ENCODE results near the gene PML. TPM values are rescaled to one million over a fixed set of nuclear protein-coding genes. Genes with fewer than 3 reads are reported as not detected.

The PML gene
- polyA plus RNA-seq, 1 of the 3 experiments (the other 2 are of a cell fraction) = 18.4 TPM

DNA sequence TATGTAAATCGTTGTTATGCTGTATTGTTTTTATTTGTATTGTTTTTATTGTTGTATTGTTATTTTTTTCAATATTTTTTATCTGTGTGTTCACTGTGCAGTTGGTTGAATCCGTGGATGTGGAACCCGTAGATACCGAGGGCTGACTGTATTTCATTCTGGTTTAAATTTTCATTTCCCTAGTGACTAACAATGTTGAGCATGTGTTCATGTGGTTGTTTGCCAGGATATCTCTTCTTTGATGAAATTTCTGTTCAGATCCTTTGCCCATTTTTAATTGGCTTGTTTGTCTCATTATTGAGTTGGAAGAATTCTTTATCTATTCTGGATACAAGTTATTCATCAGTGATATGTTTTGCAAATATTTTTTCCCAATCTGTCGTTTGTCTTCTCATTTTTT, 32.1 kb upstream of the PML start:
- ChIA-PET POLR2A (no interaction called here), CTCF (interaction anchor here (0.6 to 14.9 kb wide), 7 partner anchors 10 to 242 kb away, joined by 3 to 280 read pairs (median 5); no protein-coding TSS in a partner anchor)
- Histone ChIP-seq H3F3A (replicated peaks; ENCODE audit: insufficient read depth) (peaks cover 50% of the 10 kb centered on the region), H3K4me1 (ENCODE audit: control insufficient read depth in 1 of 2, insufficient read depth in 2 of 2, low read depth in 1 of 2, low read length in 1 of 2) (peaks cover 7 to 28% of the 10 kb centered on the region in 2 experiments), H3K27me3 (ENCODE audit: insufficient read depth) (no peaks in the 10 kb centered on the region), H3K27ac (ENCODE audit: low read depth in 2 of 2, low read length in 1 of 2) (no peak overlapping the region), H3K36me3 (replicated peaks in 1 of 2; ENCODE audit: control insufficient read depth in 1 of 2, insufficient read depth in 2 of 2, low read length in 1 of 2) (no peaks in the 10 kb centered on the region), H2AFZ (ENCODE audit: low read depth) (no peak overlapping the region), H3K4me3 (ENCODE audit: low read depth in 2 of 2, low read length in 1 of 2) (no peak overlapping the region), H4K20me1 (ENCODE audit: insufficient read depth) (no peaks in the 10 kb centered on the region), H3K4me2 (no peak overlapping the region), H3K9me3 (no peaks in the 10 kb centered on the region), H3K9me2 (no peaks in the 10 kb centered on the region), H3K79me2 (ENCODE audit: insufficient read depth) (no peaks in the 10 kb centered on the region), H3K9ac (no peak overlapping the region)
- 45% methylated on average over 5 of the region's 5 CpGs for WGBS (ENCODE audit: low lambda C conversion rate)
- TF ChIP-seq JUND (IDR thresholded peaks at IDR 0.05) (no peak), TCF12 (IDR thresholded peaks at IDR 0.05) (peak; percentile 9; the same call in 1 of the 2 replicates)
- no peak for DNase-seq

DNA sequence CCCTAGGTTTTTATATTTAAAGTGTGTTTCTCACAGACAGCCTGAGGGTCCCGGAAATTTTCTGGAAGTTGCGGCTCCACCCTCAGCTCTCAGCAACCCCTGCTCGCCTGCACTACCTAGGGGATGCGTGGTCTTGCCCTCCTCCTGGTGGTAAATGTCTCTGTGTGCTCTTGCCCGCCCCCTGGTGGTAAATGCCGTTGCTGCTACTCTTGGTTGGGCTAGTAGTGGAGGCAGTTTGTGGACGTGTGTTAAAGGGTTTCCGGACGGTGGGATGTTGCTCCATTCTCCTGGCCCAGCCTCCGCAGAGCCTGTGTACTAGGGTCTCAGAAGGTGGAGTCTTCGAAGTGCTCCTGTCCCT, 29.8 kb upstream of the PML start:
- H3K4me2 ChIP-seq = no peak overlapping the region
- no peak overlapping the region for H3K9ac ChIP-seq
- H4K20me1 ChIP-seq (ENCODE audit: insufficient read depth) = no peaks in the 10 kb centered on the region
- H3K27ac ChIP-seq (ENCODE audit: low read depth in 2 of 2, low read length in 1 of 2) = no peak overlapping the region
- no peaks in the 10 kb centered on the region for H3K27me3 ChIP-seq (ENCODE audit: insufficient read depth)
- H3K36me3 ChIP-seq (replicated peaks in 1 of 2; ENCODE audit: control insufficient read depth in 1 of 2, insufficient read depth in 2 of 2, low read length in 1 of 2) = no peaks in the 10 kb centered on the region
- peaks cover 33% of the 10 kb centered on the region for H3F3A ChIP-seq (replicated peaks; ENCODE audit: insufficient read depth)
- H3K9me2 ChIP-seq = no peaks in the 10 kb centered on the region
- ChIA-PET POLR2A (no interaction called here), CTCF (interaction anchor here (0.5 to 14.9 kb wide), 30 partner anchors 8 to 391 kb away, joined by 3 to 280 read pairs (median 4); partner anchors contain the start of genes CD276, PML, STOML1 and TBC1D21)
- peak overlapping the region in 1 of 2 experiments; percentile 29; a peak in 1 of 4 replicates for H3K4me3 ChIP-seq (ENCODE audit: low read depth in 2 of 2, low read length in 1 of 2)
- DNase-seq = peak; percentile 82
- no peaks in the 10 kb centered on the region for H3K79me2 ChIP-seq (ENCODE audit: insufficient read depth)
- TF ChIP-seq SIN3A (IDR thresholded peaks at IDR 0.05; ENCODE audit: borderline replicate concordance, low read depth, low read length) = no peak
- TF ChIP-seq, protein P1, sequence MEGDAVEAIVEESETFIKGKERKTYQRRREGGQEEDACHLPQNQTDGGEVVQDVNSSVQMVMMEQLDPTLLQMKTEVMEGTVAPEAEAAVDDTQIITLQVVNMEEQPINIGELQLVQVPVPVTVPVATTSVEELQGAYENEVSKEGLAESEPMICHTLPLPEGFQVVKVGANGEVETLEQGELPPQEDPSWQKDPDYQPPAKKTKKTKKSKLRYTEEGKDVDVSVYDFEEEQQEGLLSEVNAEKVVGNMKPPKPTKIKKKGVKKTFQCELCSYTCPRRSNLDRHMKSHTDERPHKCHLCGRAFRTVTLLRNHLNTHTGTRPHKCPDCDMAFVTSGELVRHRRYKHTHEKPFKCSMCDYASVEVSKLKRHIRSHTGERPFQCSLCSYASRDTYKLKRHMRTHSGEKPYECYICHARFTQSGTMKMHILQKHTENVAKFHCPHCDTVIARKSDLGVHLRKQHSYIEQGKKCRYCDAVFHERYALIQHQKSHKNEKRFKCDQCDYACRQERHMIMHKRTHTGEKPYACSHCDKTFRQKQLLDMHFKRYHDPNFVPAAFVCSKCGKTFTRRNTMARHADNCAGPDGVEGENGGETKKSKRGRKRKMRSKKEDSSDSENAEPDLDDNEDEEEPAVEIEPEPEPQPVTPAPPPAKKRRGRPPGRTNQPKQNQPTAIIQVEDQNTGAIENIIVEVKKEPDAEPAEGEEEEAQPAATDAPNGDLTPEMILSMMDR (IDR thresholded peaks at IDR 0.05) = peak; percentile 92
- TF ChIP-seq RAD21 (IDR thresholded peaks at IDR 0.05; ENCODE audit: low read length) = peak; percentile 70
- TF ChIP-seq, protein P2, sequence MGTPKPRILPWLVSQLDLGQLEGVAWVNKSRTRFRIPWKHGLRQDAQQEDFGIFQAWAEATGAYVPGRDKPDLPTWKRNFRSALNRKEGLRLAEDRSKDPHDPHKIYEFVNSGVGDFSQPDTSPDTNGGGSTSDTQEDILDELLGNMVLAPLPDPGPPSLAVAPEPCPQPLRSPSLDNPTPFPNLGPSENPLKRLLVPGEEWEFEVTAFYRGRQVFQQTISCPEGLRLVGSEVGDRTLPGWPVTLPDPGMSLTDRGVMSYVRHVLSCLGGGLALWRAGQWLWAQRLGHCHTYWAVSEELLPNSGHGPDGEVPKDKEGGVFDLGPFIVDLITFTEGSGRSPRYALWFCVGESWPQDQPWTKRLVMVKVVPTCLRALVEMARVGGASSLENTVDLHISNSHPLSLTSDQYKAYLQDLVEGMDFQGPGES (IDR thresholded peaks at IDR 0.05; ENCODE audit: low read depth, low read length) = no peak
- TF ChIP-seq SMC3 (IDR thresholded peaks at IDR 0.05; ENCODE audit: low read depth, low read length) = peak; percentile 90
- TF ChIP-seq RCOR1 (IDR thresholded peaks at IDR 0.05; ENCODE audit: low read length) = 0 out of 2 replicates have a peak, but pooled peaks have one; percentile 14
- no peaks in the 10 kb centered on the region for H3K9me3 ChIP-seq
- H2AFZ ChIP-seq (ENCODE audit: low read depth) = no peak overlapping the region
- peaks cover 6 to 26% of the 10 kb centered on the region in 2 experiments; a peak in 3 of 4 replicates for H3K4me1 ChIP-seq (ENCODE audit: control insufficient read depth in 1 of 2, insufficient read depth in 2 of 2, low read depth in 1 of 2, low read length in 1 of 2)
- 53% methylated on average over 10 of the region's 11 CpGs for WGBS (ENCODE audit: low lambda C conversion rate)
